HepG2 (cell line): ENCODE results near the gene EIF3L. TPM values are rescaled to one million over a fixed set of nuclear protein-coding genes. Genes with fewer than 3 reads are reported as not detected.

Source experiments
- ATAC-seq: fragments of 200-7000 bp; cut with Tn5 transposase; 3 replicates; pipeline ENCODE4 v1.9.1; 2020; ENCODE audit warnings: mild to moderate bottlenecking, moderate library complexity
- BruUV-seq: library from RNA; stranded (reverse); fragments of 400-500 nt; replicated peaks from 2 replicates; lab custom pipeline; 2021; lab: Mats Ljungman, UMichigan
- CTCF ChIA-PET: fragments of 300-600 bp; formaldehyde crosslinking; extraction: SDS; loops from one replicate; lab custom pipeline; 2021; ENCODE audit warnings: low total read pairs, inconsistent platforms, low intra/inter-chr PET ratio; lab: Yijun Ruan, JAX
- POLR2A ChIA-PET: fragments of 350-600 bp; sonication (Branson Sonifier 250); formaldehyde crosslinking; loops from one replicate; lab custom pipeline; 2020; ENCODE audit warnings: antibody characterized with exemption, inconsistent platforms; lab: Yijun Ruan, JAX
- DNase-seq: peaks from one replicate; pipeline ENCODE4 v3.0.0-alpha.2; 2015; ENCODE audit warnings: low spot score
- FAIRE-seq: peaks from 3 replicates; lab custom pipeline; 2011; peaks lifted over from hg19 to GRCh38; lab: Jason Lieb, UNC
- H2AFZ ChIP-seq: one replicate; pipeline ENCODE4 v1.6.1; 2011; ENCODE audit warnings: low read length, inconsistent platforms
- H3K27ac ChIP-seq: fragments of 300-600 bp; 3 replicates; pipeline ENCODE4 v1.8.0; 2011; ENCODE audit warnings: mixed run types, mild to moderate bottlenecking, mixed read lengths, low read length, inconsistent platforms; ENCODE audit not compliant: insufficient read depth; ENCODE audit errors: extremely low read length
- H3K27me3 ChIP-seq, 2 experiments: fragments of 200-600 bp in 1 of 2; 2 replicates in 1 of 2; 3 replicates in 1 of 2; pipeline versions ENCODE4 v1.6.0 to v1.8.0; 2011; ENCODE audit warnings: low read length in 2 of 2, mild to moderate bottlenecking in 2 of 2, moderate library complexity in 2 of 2, inconsistent platforms in 1 of 2; ENCODE audit not compliant: insufficient read depth in 2 of 2, control insufficient read depth in 1 of 2
- H3K36me3 ChIP-seq, 2 experiments: fragments of 200-600 bp in 1 of 2; replicated peaks in 1 of 2; 2 replicates in 1 of 2; 3 replicates in 1 of 2; pipeline versions ENCODE4 v1.5.1 to v1.8.0; 2011; ENCODE audit warnings: low read length in 2 of 2, inconsistent platforms in 1 of 2; ENCODE audit not compliant: insufficient read depth in 2 of 2, control insufficient read depth in 1 of 2
- H3K4me1 ChIP-seq: 2 replicates; pipeline ENCODE4 v1.5.1; 2012; ENCODE audit warnings: low read length, inconsistent platforms; ENCODE audit not compliant: insufficient read depth
- H3K4me2 ChIP-seq: 2 replicates; pipeline ENCODE4 v1.6.0; 2011; ENCODE audit warnings: low read depth, low read length, inconsistent platforms
- H3K4me3 ChIP-seq, 3 experiments: fragments of 200-600 bp in 1 of 3; sonication (generic), shearing (Covaris generic) in 1 of 3; replicated peaks in 1 of 3; 2 replicates each; pipeline ENCODE4 v1.5.1; 2011 to 2016; ENCODE audit warnings: low read length in 3 of 3, inconsistent platforms in 2 of 3, low read depth in 2 of 3, mild to moderate bottlenecking in 2 of 3, control low read depth in 1 of 3, mixed read lengths in 1 of 3; ENCODE audit not compliant: insufficient read depth in 1 of 3
- H3K79me2 ChIP-seq: one replicate; pipeline ENCODE4 v1.6.1; 2011; ENCODE audit warnings: low read length, inconsistent platforms; ENCODE audit not compliant: insufficient read depth
- H3K9ac ChIP-seq: 2 replicates; pipeline ENCODE4 v1.6.0; 2011; ENCODE audit warnings: mild to moderate bottlenecking, low read depth, low read length, inconsistent platforms; ENCODE audit not compliant: insufficient read depth
- H3K9me3 ChIP-seq: 2 replicates; pipeline ENCODE4 v1.5.1; 2012; ENCODE audit warnings: mild to moderate bottlenecking, low read length
- H4K20me1 ChIP-seq: 2 replicates; pipeline ENCODE4 v1.6.0; 2011; ENCODE audit warnings: inconsistent platforms, mild to moderate bottlenecking, low read length, moderate library complexity; ENCODE audit not compliant: insufficient read depth
- ELF3 ChIP-seq: IDR thresholded peaks from 2 replicates; pipeline ENCODE4 v1.6.1; 2016; ENCODE audit warnings: missing genetic modification reagents, missing compliant biosample characterization
- FOXJ3 ChIP-seq: sonication (generic); formaldehyde crosslinking; IDR thresholded peaks from 2 replicates; pipeline ENCODE4 v1.4.0; 2020; ENCODE audit warnings: missing genetic modification reagents, mild to moderate bottlenecking, borderline replicate concordance
- HMG20A ChIP-seq: IDR thresholded peaks from 2 replicates; pipeline ENCODE4 v1.6.1; 2016; ENCODE audit warnings: borderline replicate concordance
- KDM5A ChIP-seq: fragments of 200-600 bp; sonication (generic); IDR thresholded peaks from 2 replicates; pipeline ENCODE4 v1.7.0; 2018; ENCODE audit warnings: antibody characterized with exemption, mild to moderate bottlenecking, low read length, borderline replicate concordance
- MED13 ChIP-seq: sonication (generic); formaldehyde crosslinking; IDR thresholded peaks from 2 replicates; pipeline ENCODE4 v1.5.0; 2020; ENCODE audit warnings: missing genetic modification reagents
- POLR2AphosphoS5 ChIP-seq: IDR thresholded peaks from 2 replicates; pipeline ENCODE4 v1.6.1; 2012; ENCODE audit warnings: low read depth, low read length
- SMARCE1 ChIP-seq: fragments of 450-650 bp; IDR thresholded peaks from 2 replicates; pipeline ENCODE4 v1.6.1; 2017; ENCODE audit warnings: borderline replicate concordance
- SNAI1 ChIP-seq: sonication (generic); formaldehyde crosslinking; IDR thresholded peaks from 2 replicates; pipeline ENCODE4 v1.5.0; 2020; ENCODE audit warnings: mild to moderate bottlenecking, missing genetic modification reagents, borderline replicate concordance
- ZNF280B ChIP-seq: sonication (generic); formaldehyde crosslinking; IDR thresholded peaks from 2 replicates; pipeline ENCODE4 v1.5.0; 2020; ENCODE audit warnings: missing genetic modification reagents, mild to moderate bottlenecking, borderline replicate concordance
- ZNF496 ChIP-seq: sonication (generic); formaldehyde crosslinking; IDR thresholded peaks from 2 replicates; pipeline ENCODE4 v1.8.1; 2023; ENCODE audit warnings: mild to moderate bottlenecking, moderate library complexity, missing genetic modification reagents; ENCODE audit not compliant: insufficient replicate concordance
- ZNF83 ChIP-seq: sonication (generic); formaldehyde crosslinking; IDR thresholded peaks from 2 replicates; pipeline ENCODE4 v1.4.0; 2020; ENCODE audit warnings: missing genetic modification reagents, mild to moderate bottlenecking, borderline replicate concordance
- WGBS: methylation state at CpG from one replicate; pipeline ENCODE4 v1.1.6; 2017; ENCODE audit warnings: low lambda C conversion rate; 5-methylcytosine and 5-hydroxymethylcytosine counted together
- in situ Hi-C: cut with HindIII; loops from 2 replicates; pipeline ENCODE4 v1.10.0; 2017; ENCODE audit warnings: low pct_unique_long_range_greater_than_20kb; ENCODE audit not compliant: extremely low pct_ligation_motif_present
- intact Hi-C: fragments of 100-400 bp; cut with micrococcal nuclease; formaldehyde crosslinking; loops from one replicate; pipeline ENCODE4 v1.10.0; 2022; ENCODE audit not compliant: unreplicated experiment
- polyA plus RNA-seq, 8 experiments: library from polyadenylated mRNA; depleted of rRNA in 3 of 8; stranded (reverse) in 7 of 8; unstranded in 1 of 8; fragments of >200 nt; fragmentation: Illumina TruSeq in 4 of 8; extraction: Trizol in 4 of 8; gene quantifications; 2 replicates each; pipeline versions ENCODE4 v1.2.1 to v1.2.3, GENCODE V29; 2011 to 2016; ENCODE audit warnings: low read depth in 4 of 8, missing spikeins in 1 of 8, mixed read lengths in 1 of 8; ENCODE audit not compliant: insufficient read depth in 1 of 8
- total RNA-seq, 5 experiments: library from RNA; depleted of rRNA; stranded (reverse); fragments of >200 nt; fragmentation: Illumina TruSeq; extraction: Trizol; gene quantifications; 2 replicates each; pipeline ENCODE4 v1.2.3, GENCODE V29; 2016; ENCODE audit warnings: low read depth in 1 of 5

The EIF3L gene
- total and polyA plus RNA-seq, 2 of the 13 experiments (the other 11 are each of a cell fraction or from before 2014, with no cell fraction given), result 514 to 793 TPM

- POLR2A ChIA-PET, result no interaction called here
- Histone ChIP-seq H3K4me3 (no peak overlapping the region), H4K20me1 (no peaks in the 10 kb centered on the region), H3K79me2 (no peaks in the 10 kb centered on the region), H3K9ac (no peak overlapping the region), H2AFZ (no peak overlapping the region), H3K9me3 (no peaks in the 10 kb centered on the region), H3K27me3 (no peaks in the 10 kb centered on the region), H3K36me3 (peaks cover 25 to 37% of the 10 kb centered on the region in 2 experiments; a peak in 4 of 5 replicates), H3K4me1 (peaks cover 13% of the 10 kb centered on the region), H3K27ac (no peak overlapping the region), H3K4me2 (no peak overlapping the region)
- ATAC-seq (no peak), FAIRE-seq (no peak), DNase-seq (no peak)
- WGBS, result no CpG with 5 or more reads among the region's 5 CpGs
- CTCF ChIA-PET, result no interaction called here
- in situ Hi-C loops, result no loop called here
- no TSS peak for BruUV-seq
- TF ChIP-seq ZNF496 (CRISPR knock-in tag) (no peak), FOXJ3 (CRISPR knock-in tag) (no peak), MED13 (CRISPR knock-in tag) (no peak), ELF3 (CRISPR knock-in tag) (no peak), ZNF83 (CRISPR knock-in tag) (no peak), KDM5A (no peak), HMG20A (CRISPR knock-in tag) (no peak), SNAI1 (CRISPR knock-in tag) (no peak), SMARCE1 (no peak), POLR2AphosphoS5 (no peak), ZNF280B (CRISPR knock-in tag) (no peak)
- intact Hi-C loops, result no loop called here
Measured at GRCh38 chr22:37929390-37929789, 80.2 kb downstream of the EIF3L start.
